ENCODE measurements around the gene CYP2A13.
"Not testable (repeated sequence)": the region's sequence is repeated elsewhere in the genome, so short reads cannot be mapped to it uniquely, and the experiment has no call there.

CYP2A13 gene

GRCh38 chr19:41111750-41112295 is 23.6 kb downstream of the CYP2A13 start:
- H3K9ac ChIP-seq (ENCODE audit: insufficient read length), result no peak overlapping the region
- no peak for DNase-seq (ENCODE audit: low read depth, low spot score)
- TF ChIP-seq POLR2AphosphoS5 (IDR thresholded peaks at IDR 0.05; ENCODE audit: borderline replicate concordance, low read depth, low read length) (no peak), EZH2 (IDR thresholded peaks at IDR 0.05) (no peak), FOXP2 (optimal IDR thresholded peaks at IDR 0.05; ENCODE audit: control extremely low read depth, extremely low read length, insufficient read depth) (no peak)
- no peaks in the 10 kb centered on the region for H3K36me3 ChIP-seq (ENCODE audit: insufficient read depth, low read length)
- no peak overlapping the region for H3K4me3 ChIP-seq
- H3K27ac ChIP-seq, result peak overlapping the region; percentile 98
- H3K9me3 ChIP-seq (ENCODE audit: low read depth, low read length), result no peaks in the 10 kb centered on the region

DNA sequence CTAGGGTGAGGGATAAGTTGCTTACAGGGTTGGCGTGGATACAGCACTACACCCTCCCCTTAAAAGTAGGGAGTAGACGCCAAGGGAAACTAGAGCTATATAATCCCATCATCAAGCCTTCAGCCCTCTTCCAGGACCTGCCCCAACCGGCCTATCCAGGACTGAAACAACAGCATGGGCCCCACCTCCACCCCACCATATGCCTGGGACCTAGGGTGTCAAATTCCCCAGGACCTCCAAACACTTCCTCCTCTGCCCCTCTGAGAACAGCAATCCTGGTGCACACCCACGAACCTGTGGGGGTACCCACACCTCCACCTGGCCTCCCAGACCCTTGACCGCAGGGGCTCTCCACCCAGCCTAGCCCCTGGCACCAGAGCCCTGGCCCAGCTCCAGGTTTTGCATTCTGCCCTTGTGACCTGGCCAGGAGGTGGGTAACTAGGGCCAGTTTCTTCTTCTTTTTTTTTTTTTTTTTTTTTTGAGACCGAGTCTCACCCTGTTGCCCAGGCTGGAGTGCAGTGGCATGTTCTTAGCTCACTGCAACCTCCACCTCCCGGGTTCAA is 24.6 kb downstream of the CYP2A13 start:
- no peak for DNase-seq (ENCODE audit: low read depth, low spot score)
- TF ChIP-seq EZH2 (IDR thresholded peaks at IDR 0.05) (no peak), FOXP2 (optimal IDR thresholded peaks at IDR 0.05; ENCODE audit: control extremely low read depth, extremely low read length, insufficient read depth) (no peak), POLR2AphosphoS5 (IDR thresholded peaks at IDR 0.05; ENCODE audit: borderline replicate concordance, low read depth, low read length) (no peak)
- no peak overlapping the region for H3K4me3 ChIP-seq
- no peak overlapping the region for H3K27ac ChIP-seq
- no peak overlapping the region for H3K9ac ChIP-seq (ENCODE audit: insufficient read length)
- no peaks in the 10 kb centered on the region for H3K9me3 ChIP-seq (ENCODE audit: low read depth, low read length)
- H3K36me3 ChIP-seq (ENCODE audit: insufficient read depth, low read length), result no peaks in the 10 kb centered on the region

- H3K9me3 ChIP-seq (ENCODE audit: low read depth, low read length), result no peaks in the 10 kb centered on the region
- H3K36me3 ChIP-seq (ENCODE audit: insufficient read depth, low read length), result no peaks in the 10 kb centered on the region
- no peak within 1 kb of the TSS for H3K4me3 ChIP-seq
- H3K9ac ChIP-seq (ENCODE audit: insufficient read length), result no peak within 1 kb of the TSS
- DNase-seq (ENCODE audit: low read depth, low spot score), result no peak
- no peak for TF ChIP-seq EZH2 (IDR thresholded peaks at IDR 0.05)
- TF ChIP-seq FOXP2 (optimal IDR thresholded peaks at IDR 0.05; ENCODE audit: control extremely low read depth, extremely low read length, insufficient read depth), result no peak
- no peak for TF ChIP-seq POLR2AphosphoS5 (IDR thresholded peaks at IDR 0.05; ENCODE audit: borderline replicate concordance, low read depth, low read length)
- H3K27ac ChIP-seq, result no peak within 1 kb of the TSS
Measured at GRCh38 chr19:41114132-41114531, 25.9 kb downstream of the CYP2A13 start, which contains the start of gene CYP2F1. Gene CYP2F1, plus strand, starts transcription at chr19:41114432. Its CDS starts 1,757 bp downstream, at chr19:41116189.

- H3K9ac ChIP-seq (ENCODE audit: insufficient read length), result no peak overlapping the region
- TF ChIP-seq FOXP2 (optimal IDR thresholded peaks at IDR 0.05; ENCODE audit: control extremely low read depth, extremely low read length, insufficient read depth) (no peak), POLR2AphosphoS5 (IDR thresholded peaks at IDR 0.05; ENCODE audit: borderline replicate concordance, low read depth, low read length) (no peak), EZH2 (IDR thresholded peaks at IDR 0.05) (no peak)
Measured at GRCh38 chr19:41116261-41116660, 28.0 kb downstream of the CYP2A13 start.

DNA sequence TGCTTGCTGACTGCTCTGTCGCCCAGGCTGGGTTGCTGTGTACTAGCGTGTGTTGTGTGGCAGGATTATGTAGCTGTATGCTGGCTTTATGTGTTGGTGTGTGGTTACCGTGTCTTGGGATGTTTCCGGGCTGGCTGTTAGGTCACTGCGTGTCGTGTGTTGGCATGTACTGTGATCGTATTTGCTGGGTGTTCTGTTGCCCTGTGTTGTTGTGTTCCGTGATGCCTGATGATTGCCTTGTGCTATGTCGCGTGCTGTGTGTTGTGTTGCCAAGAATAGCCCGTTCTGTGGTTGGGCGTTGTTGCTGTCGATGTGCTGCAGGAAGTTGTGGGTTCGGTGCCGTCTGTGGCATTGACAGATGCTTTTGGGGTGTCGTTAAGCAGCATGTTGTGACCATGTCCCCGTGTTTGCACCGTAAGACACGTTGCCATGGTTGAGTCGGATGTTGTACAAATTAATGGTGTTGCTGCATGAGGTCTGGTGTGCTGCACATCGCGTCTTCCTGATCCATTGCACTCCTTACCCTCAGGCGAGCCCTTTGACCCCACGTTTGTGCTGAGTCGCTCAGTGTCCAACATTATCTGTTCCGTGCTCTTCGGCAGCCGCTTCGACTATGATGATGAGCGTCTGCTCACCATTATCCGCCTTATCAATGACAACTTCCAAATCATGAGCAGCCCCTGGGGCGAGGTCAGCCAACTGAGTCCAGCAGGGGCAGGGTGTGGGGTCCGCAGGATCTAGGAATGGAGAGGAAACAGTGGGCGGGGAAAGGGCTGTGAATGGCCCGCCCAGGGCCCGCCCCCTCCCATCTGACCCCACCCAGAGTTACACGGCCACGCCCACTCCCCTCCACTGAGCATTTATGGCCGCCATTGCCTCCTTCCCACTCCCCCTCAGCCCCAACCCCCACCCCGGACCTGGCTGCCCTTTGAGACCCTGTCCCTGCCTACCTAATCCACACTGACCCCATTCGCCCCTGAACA is 33.0 kb downstream of the CYP2A13 start:
- H3K9ac ChIP-seq (ENCODE audit: insufficient read length); H3K4me3 ChIP-seq; H3K27ac ChIP-seq; DNase-seq (ENCODE audit: low read depth, low spot score); H3K9me3 ChIP-seq (ENCODE audit: low read depth, low read length); H3K36me3 ChIP-seq (ENCODE audit: insufficient read depth, low read length): not testable (repeated sequence)

More at GRCh38 chr19:41116261-41116660, 28.0 kb downstream of the CYP2A13 start:
- no peak overlapping the region for H3K27ac ChIP-seq
- DNase-seq (ENCODE audit: low read depth, low spot score), result no peak
- no peaks in the 10 kb centered on the region for H3K9me3 ChIP-seq (ENCODE audit: low read depth, low read length)
- no peak overlapping the region for H3K4me3 ChIP-seq
- H3K36me3 ChIP-seq (ENCODE audit: insufficient read depth, low read length), result no peaks in the 10 kb centered on the region

GRCh38 chr19:41122846-41123245 is 34.6 kb downstream of the CYP2A13 start:
- not testable (repeated sequence) for H3K4me3 ChIP-seq; H3K36me3 ChIP-seq (ENCODE audit: insufficient read depth, low read length); H3K9me3 ChIP-seq (ENCODE audit: low read depth, low read length); H3K9ac ChIP-seq (ENCODE audit: insufficient read length); H3K27ac ChIP-seq; DNase-seq (ENCODE audit: low read depth, low spot score)

DNA sequence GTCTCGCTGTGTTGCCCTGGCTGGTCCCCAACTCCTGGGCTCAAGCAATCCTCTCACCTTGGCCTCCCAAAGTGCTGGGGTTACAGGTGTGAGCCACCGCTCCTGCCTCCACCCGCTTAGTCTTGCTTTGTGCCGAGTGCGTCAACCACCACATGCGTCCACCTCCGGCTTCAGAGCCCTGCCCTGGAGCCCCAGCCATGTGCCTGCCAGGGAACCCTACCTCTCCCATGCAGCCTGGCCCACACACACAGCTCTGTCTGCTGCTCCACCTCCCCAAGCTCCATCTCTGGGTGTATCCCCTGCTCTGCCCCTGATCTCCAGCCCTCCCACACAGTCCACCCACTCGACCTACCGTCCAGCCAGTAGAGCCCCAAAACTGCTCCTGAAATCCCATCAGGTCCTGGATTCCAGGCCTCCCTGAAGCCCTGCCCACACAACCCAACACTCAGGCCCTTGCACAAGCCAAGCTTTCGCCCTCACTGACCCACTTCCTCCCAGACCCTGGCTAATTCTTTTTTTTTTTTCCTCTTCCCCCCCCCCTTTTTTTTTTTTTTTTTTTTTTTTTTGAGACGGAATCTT is 35.6 kb downstream of the CYP2A13 start:
- H3K9me3 ChIP-seq (ENCODE audit: low read depth, low read length), result no peaks in the 10 kb centered on the region
- H3K9ac ChIP-seq (ENCODE audit: insufficient read length), result no peak overlapping the region
- no peak overlapping the region for H3K27ac ChIP-seq
- H3K4me3 ChIP-seq, result no peak overlapping the region
- no peaks in the 10 kb centered on the region for H3K36me3 ChIP-seq (ENCODE audit: insufficient read depth, low read length)
- TF ChIP-seq FOXP2 (optimal IDR thresholded peaks at IDR 0.05; ENCODE audit: control extremely low read depth, extremely low read length, insufficient read depth), result no peak
- TF ChIP-seq EZH2 (IDR thresholded peaks at IDR 0.05), result no peak
- no peak for TF ChIP-seq POLR2AphosphoS5 (IDR thresholded peaks at IDR 0.05; ENCODE audit: borderline replicate concordance, low read depth, low read length)
- DNase-seq (ENCODE audit: low read depth, low spot score), result no peak

DNA sequence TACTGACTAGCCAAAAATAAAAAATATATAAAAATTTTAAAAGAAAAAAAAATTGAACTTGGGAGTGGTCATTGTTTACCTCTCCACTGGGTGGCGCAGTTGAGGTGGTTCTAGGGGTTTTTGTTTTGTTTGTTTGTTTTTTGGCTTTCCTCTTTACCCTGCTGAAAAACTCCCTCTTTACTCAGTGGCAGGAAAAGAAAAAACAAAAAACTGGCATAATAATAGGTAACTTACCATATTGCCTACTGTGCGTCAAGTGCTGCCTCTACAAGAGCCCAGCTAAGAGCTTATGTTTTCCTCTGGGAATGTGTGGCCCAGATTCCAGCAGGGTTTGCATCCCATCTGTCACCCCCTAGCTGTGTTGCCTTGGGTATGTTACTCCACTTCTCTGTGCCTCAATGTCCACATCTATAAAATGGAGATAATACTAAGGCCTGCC is 38.5 kb downstream of the CYP2A13 start:
- H3K36me3 ChIP-seq (ENCODE audit: insufficient read depth, low read length); H3K4me3 ChIP-seq; H3K9me3 ChIP-seq (ENCODE audit: low read depth, low read length); DNase-seq (ENCODE audit: low read depth, low spot score); H3K9ac ChIP-seq (ENCODE audit: insufficient read length): not testable (repeated sequence)
- H3K27ac ChIP-seq, result peak overlapping the region; percentile 50; the same call in 1 of the 2 replicates

DNA sequence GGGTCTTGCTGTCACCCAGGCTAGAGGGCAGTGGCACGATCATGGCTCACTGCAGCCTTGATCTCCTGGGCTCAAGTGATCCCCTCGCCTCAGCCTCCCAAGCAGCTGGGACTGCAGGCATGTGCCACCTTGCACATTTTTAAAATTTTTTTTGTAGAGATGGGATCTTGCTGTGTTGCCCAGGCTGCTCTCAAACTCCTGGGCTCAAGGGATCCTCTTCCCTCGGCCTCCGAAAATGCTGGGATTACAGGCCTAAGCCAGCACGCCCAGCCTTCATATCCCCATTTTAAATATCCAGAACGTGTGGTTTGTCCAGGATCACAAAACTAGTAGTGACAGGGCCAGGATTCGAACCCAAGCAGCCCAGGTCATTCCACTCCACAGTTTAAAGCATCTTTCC is 39.1 kb downstream of the CYP2A13 start:
- H3K4me3 ChIP-seq; H3K36me3 ChIP-seq (ENCODE audit: insufficient read depth, low read length); H3K9me3 ChIP-seq (ENCODE audit: low read depth, low read length); H3K9ac ChIP-seq (ENCODE audit: insufficient read length); DNase-seq (ENCODE audit: low read depth, low spot score): not testable (repeated sequence)
- peak overlapping the region; percentile 50; the same call in 1 of the 2 replicates for H3K27ac ChIP-seq

GRCh38 chr19:41127801-41128300 is 39.6 kb downstream of the CYP2A13 start:
- DNase-seq (ENCODE audit: low read depth, low spot score), result not testable (repeated sequence)

More at GRCh38 chr19:41127801-41128300, 39.6 kb downstream of the CYP2A13 start:
- H3K9ac ChIP-seq (ENCODE audit: insufficient read length); H3K36me3 ChIP-seq (ENCODE audit: insufficient read depth, low read length); H3K9me3 ChIP-seq (ENCODE audit: low read depth, low read length): not testable (repeated sequence)
- Histone ChIP-seq H3K4me3 (peak overlapping the region; percentile 48), H3K27ac (peak overlapping the region; percentile 19; the same call in 1 of the 2 replicates)

Measured in SK-N-MC (cell line).